Activated naive CD8-positive, alpha-beta T cell treated with anti-CD3 and anti-CD28 coated beads, Interleukin-2, amount 50 U/mL, for 16 hours (primary cell): ENCODE measurements around the gene SSC5D.

Experiments used
- DNase-seq: peaks from one replicate; pipeline ENCODE4 v3.0.0-alpha.2; 2020; ENCODE audit warnings: low read depth, low spot score

SSC5D gene

GRCh38 chr19:55536951-55537740 is 48.9 kb downstream of the SSC5D start, which contains the start of gene SBK2:
Gene SBK2, minus strand, starts transcription at chr19:55537133. Its CDS starts 839 bp downstream, at chr19:55536294.
- no peak for DNase-seq

- DNase-seq, result no peak
Observed at GRCh38 chr19:55537741-55538111, 49.5 kb downstream of the SSC5D start.

- no peak for DNase-seq
Observed at GRCh38 chr19:55538132-55538531, 49.9 kb downstream of the SSC5D start.

- DNase-seq, result no peak
Observed at GRCh38 chr19:55539090-55539984, 51.1 kb downstream of the SSC5D start.

GRCh38 chr19:55540619-55541018 is 52.4 kb downstream of the SSC5D start:
- no peak for DNase-seq

GRCh38 chr19:55541091-55541490 is 52.9 kb downstream of the SSC5D start:
- DNase-seq, result no peak

GRCh38 chr19:55542292-55542855 is 54.1 kb downstream of the SSC5D start:
- no peak for DNase-seq

- DNase-seq, result no peak
Observed at GRCh38 chr19:55543567-55543966, 55.3 kb downstream of the SSC5D start.

- DNase-seq, result no peak
Observed at GRCh38 chr19:55544014-55544413, 55.8 kb downstream of the SSC5D start.

GRCh38 chr19:55544776-55545439 is 56.7 kb downstream of the SSC5D start:
- no peak for DNase-seq

- no peak for DNase-seq
Observed at GRCh38 chr19:55545443-55545842, 57.2 kb downstream of the SSC5D start, which contains the start of gene SBK3. Gene SBK3, minus strand, starts transcription at chr19:55545543. Its CDS starts 0 bp downstream, at chr19:55545543.

GRCh38 chr19:55546011-55546410 is 57.8 kb downstream of the SSC5D start:
- DNase-seq, result no peak

- DNase-seq, result no peak
Observed at GRCh38 chr19:55546822-55547614, 58.8 kb downstream of the SSC5D start.

- no peak for DNase-seq
Observed at GRCh38 chr19:55549500-55550320, 61.5 kb downstream of the SSC5D start.

- DNase-seq, result no peak
Observed at GRCh38 chr19:55550321-55550650, 62.0 kb downstream of the SSC5D start.

- no peak for DNase-seq
Observed at GRCh38 chr19:55552206-55552605, 64.0 kb downstream of the SSC5D start.

- no peak for DNase-seq
Observed at GRCh38 chr19:55552620-55553019, 64.4 kb downstream of the SSC5D start.

- DNase-seq, result no peak
Observed at GRCh38 chr19:55553217-55554182, 65.3 kb downstream of the SSC5D start.

- no peak for DNase-seq
Observed at GRCh38 chr19:55554302-55554701, 66.1 kb downstream of the SSC5D start.
